ENCODE results near the gene CARD8. TPM values are rescaled to one million over a fixed set of nuclear protein-coding genes. Genes with fewer than 3 reads are reported as not detected.
A peak's percentile ranks its signal among the peaks of the same experiment; 100 is the strongest.
"Not testable (repeated sequence)": the region's sequence is repeated elsewhere in the genome, so short reads cannot be mapped to it uniquely, and the experiment has no call there.

The CARD8 gene
- total RNA-seq, 1 donor from 2014 or later = 6.3 TPM

- DNase-seq (ENCODE audit: low read depth) = no peak
- no peak for TF ChIP-seq CTCF (conservative IDR thresholded peaks at IDR 0.05; ENCODE audit: low read depth, low read length)
- no peak overlapping the region for H3K4me3 ChIP-seq (ENCODE audit: low read depth, low read length)
These were observed 41.4 kb upstream of the CARD8 start for GRCh38 chr19:48296963-48297734.

DNA sequence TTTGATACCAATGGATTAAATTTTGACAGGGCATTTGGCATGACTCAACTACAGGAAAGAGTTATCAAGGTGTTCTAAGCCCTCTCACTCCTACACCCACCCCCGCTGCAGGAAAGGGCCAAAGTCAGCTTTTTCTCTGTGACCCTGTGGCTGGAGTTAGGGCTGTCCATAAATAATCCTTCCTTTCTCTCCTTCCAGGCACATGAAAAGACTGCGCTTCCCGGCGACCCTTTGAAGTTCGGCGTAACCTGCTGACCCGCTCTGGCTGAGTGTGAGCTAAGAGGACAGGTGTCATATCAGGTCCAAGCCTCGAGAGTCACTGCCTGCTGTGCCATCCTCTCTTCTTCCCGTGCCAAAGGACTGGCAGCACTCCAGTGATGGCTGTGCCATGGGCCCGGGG lies 39.7 kb upstream of the CARD8 start:
- TF ChIP-seq CTCF (conservative IDR thresholded peaks at IDR 0.05; ENCODE audit: low read depth, low read length) = no peak
- H3K4me3 ChIP-seq (ENCODE audit: low read depth, low read length) = no peak overlapping the region
- DNase-seq (ENCODE audit: low read depth) = no peak

DNA sequence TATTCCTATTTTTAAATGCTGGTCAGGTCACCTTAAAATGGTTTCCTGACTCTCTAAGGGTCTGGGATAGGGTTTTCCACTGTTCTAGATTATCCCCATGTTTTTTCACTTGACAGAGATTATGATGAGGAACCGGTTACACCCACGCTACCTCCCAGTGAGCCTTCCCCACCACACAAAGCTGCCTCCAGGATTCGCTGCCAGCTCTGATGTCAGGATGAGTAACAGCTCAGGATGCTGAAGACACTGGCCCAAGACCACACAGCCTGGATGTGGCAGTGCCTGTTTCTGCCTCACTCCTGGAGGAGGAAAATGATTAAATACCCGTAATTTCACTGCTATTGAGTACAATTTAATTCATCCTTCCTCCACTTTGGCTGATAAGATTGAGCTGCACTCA lies 37.1 kb upstream of the CARD8 start:
- H3K4me3 ChIP-seq (ENCODE audit: low read depth, low read length) = no peak overlapping the region
- TF ChIP-seq CTCF (conservative IDR thresholded peaks at IDR 0.05; ENCODE audit: low read depth, low read length) = no peak
- DNase-seq (ENCODE audit: low read depth) = no peak

- not testable (repeated sequence) for H3K4me3 ChIP-seq (ENCODE audit: low read depth, low read length); DNase-seq (ENCODE audit: low read depth)
These were observed 35.7 kb upstream of the CARD8 start for GRCh38 chr19:48291489-48291815.

GRCh38 chr19:48290771-48291488 lies 35.2 kb upstream of the CARD8 start:
- no peak for DNase-seq (ENCODE audit: low read depth)
- peak overlapping the region; percentile 66 for H3K4me3 ChIP-seq (ENCODE audit: low read depth, low read length)
- TF ChIP-seq CTCF (conservative IDR thresholded peaks at IDR 0.05; ENCODE audit: low read depth, low read length) = peak; percentile 96

GRCh38 chr19:48290401-48290770 lies 34.7 kb upstream of the CARD8 start:
- H3K4me3 ChIP-seq (ENCODE audit: low read depth, low read length) = no peak overlapping the region
- no peak for DNase-seq (ENCODE audit: low read depth)
- TF ChIP-seq CTCF (conservative IDR thresholded peaks at IDR 0.05; ENCODE audit: low read depth, low read length) = no peak

GRCh38 chr19:48287748-48288147 lies 32.0 kb upstream of the CARD8 start:
- no peak overlapping the region for H3K4me3 ChIP-seq (ENCODE audit: low read depth, low read length)
- no peak for DNase-seq (ENCODE audit: low read depth)
- TF ChIP-seq CTCF (conservative IDR thresholded peaks at IDR 0.05; ENCODE audit: low read depth, low read length) = no peak
